Activated effector memory CD4-positive, alpha-beta T cell treated with Interleukin-2 at 50 U/mL for 16 hours (primary cell): Measurements from ENCODE around the gene BSPRY.
"Not testable (repeated sequence)": the region's sequence is repeated elsewhere in the genome, so short reads cannot be mapped to it uniquely, and the experiment has no call there.

Experiments
- DNase-seq: peaks from one replicate; pipeline ENCODE4 v3.0.0-alpha.2; 2020

BSPRY gene

DNA sequence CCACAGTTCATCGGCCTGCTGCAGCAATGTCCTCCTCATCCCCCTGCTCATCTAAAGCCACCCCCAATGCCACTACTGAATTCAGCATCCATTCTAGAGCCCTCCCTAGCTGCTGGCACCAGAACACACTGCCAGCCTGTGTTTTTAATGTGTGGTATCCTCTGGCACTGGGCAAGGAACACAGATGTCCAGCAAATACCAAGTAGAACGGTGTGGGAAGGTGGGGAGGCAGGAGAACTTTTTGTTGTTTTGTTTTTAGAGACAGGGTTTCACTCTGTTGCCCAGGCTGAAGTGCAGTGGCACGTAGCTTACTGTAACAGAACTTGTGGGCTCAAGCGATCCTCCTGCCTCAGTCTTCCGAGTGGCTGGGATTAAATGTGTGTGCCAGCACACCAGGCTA lies 22.7 kb downstream of the BSPRY start:
- DNase-seq = no peak

DNA sequence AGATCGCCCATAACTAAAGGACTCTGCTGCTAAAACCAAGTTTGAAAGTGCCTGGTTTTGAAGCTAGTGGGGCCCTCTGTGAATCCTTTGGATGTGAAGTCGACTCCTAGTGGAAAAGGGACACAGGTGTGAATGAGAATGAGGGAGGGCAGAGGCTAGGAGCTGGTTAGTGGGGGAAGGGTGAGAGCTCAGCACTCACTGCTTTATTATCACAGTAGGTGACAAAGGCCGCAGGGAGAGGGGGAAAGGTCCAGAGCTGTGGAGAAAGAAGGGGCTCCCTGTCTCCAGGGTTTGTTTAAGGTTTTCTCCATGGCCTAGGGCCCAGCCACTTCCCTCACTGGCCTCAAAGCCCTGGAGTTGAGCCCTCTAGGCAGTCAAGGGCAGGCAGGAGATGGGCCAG lies 23.9 kb downstream of the BSPRY start:
- DNase-seq = no peak

DNA sequence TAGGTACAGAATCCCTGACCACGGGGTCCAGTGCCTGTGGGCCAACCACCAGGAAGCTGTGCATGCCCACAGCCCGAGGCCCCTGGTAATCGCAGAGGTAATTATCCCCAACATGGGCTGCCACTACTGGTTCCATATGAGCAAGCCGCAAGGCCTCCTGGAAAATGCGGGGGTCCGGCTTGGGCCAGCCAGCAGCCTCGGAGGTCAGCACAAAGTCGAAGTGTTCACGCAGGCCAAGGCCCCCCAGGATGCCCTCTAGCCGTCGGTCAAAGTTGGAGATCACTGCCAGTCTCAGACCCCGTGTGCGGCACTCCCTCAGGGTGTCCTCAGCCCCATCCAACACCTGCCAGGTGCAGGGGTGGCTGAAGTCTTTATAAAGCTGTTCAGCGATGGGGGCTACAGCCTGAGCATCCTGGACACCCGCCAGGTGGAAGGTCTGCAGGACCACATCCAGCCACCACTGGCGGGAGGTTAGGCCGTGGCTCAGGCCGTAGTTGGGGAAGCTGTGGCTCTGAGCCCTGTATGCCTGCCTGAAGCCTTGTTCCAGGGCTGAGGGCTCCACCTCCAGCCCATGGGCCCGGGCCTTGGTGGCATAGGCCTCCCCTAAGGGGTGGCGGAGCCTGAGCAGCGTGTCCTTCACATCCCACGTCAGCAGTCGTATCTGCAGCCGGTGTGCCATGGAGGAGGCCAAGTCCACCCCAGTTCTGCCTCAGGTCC lies 24.5 kb downstream of the BSPRY start:
- DNase-seq = no peak

DNA sequence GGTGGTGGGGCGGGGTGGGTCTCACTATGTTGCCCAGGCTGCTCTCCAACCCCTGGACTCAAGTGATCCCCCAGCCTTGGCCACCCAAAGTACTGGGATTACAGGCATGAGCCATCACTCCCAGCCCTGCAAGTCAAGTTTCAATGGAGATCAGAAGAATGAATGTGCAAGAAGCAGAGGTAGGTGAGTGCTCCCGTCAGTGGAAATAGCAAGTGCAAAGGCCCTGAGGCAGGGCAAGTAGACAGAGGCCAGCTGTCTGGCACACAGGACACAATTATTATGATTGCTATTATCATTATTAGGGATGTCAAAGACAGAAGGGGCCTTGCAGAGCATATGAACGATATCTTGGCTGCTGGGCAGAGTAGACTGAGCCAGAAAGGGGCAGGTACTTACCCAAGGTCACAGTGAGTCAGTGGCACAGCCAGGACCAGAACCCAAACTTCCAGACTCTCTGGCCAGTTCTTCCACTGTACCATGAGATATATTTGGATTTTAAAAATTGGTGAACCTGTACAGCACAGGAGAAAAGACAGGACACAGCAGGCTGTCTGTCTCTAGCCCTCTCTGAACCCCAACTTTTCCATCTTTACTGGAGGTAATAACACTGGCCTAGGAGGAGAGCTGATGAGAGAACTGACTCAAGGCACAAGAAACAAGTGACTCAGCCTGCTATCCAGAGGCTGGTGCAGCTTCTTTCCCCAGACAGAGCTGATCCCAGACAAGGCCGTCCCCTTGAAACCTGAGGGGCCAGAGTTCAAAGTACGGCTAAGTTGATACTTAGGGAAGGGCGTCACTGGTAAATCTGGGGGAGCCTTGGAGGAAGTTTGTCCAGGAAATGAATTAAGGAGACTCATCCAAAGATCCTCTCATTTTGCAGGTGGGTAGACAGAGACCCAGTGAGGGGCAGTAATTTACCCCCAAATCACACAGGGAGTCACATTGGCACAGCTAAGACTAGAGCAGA lies 26.0 kb downstream of the BSPRY start:
- DNase-seq = no peak

DNA sequence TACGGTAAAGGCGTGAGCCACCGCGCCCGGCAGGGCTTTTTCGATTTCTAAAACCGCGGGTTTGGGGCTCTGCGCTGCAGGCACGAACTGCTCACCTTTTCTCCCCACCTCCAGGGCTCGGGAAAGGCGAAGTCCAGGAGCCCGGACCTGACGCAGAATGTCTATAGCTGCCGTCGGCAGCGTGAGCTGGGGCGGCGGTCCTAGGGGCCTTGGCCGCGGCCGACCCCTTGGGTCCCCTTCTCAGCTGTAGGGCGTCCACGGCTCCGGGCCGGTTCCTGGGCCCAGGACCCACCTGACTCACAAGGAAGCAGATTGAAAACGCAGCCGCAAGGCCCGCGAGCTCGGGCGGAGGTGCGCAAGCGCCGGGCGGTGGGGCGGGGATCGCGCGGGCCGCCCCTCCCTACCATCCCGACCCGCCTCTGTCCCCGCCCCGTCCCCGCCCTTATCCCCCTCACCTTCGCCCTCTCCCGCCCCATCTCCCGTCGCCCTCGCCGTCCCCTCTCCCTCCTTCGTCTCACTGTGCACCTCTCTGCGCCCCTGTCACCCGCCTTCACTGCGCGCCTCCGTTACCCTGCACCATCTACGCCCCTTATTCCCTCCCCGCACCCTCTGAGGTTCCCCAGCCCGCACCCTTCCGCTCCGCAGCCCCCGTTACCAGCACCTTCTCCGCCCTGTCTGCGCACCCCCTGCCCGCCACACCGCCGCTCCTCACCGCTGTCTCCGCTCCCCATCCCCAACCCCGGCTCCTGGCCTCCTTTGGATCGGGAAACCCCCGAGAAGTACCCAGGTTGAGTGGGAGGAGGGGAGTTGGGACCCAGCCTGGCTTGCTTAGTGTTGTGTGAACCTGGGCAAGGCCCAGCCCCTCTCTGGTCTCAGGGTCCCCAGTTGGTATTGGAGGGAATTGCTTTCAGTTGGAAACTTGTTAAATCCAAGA lies 27.6 kb downstream of the BSPRY start, which contains the start of gene HDHD3:
Gene HDHD3, minus strand, starts transcription at position 353 of the 934 bp plus-strand sequence. CDS start 2,632 bp downstream, outside the sequence.
- DNase-seq = peak; percentile 69

DNA sequence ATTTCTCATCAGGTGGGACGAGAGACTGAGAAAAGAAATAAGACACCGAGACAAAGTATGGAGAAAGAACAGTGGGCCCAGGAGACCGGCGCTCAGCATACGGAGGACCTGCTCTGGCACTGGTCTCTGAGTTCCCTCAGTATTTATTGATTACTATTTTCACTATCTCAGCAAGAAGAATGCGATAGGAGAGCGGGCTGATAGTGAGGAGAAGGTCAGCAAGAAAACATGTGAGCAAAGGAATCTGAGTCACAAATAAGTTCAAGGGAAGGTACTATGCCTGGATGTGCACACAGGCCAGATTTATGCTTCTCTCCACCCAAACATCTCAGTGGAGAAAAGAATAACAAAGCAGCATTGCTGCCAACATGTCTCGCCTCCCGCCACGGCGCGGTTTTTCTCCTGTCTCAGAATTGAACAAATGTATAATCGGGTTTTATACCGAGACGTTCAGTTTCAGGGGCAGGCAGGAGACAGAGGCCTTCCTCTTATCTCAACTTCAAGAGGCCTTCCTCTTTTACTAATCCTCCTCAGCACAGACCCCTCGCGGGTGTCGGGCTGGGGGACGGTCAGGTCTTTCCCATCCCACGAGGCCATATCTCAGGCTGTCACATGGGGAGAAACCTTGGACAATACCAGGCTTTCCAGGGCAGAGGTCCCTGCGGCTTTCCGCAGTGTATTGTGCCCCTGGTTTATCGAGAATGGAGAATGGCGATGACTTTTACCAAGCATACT lies 29.9 kb downstream of the BSPRY start:
- not testable (repeated sequence) for DNase-seq

DNA sequence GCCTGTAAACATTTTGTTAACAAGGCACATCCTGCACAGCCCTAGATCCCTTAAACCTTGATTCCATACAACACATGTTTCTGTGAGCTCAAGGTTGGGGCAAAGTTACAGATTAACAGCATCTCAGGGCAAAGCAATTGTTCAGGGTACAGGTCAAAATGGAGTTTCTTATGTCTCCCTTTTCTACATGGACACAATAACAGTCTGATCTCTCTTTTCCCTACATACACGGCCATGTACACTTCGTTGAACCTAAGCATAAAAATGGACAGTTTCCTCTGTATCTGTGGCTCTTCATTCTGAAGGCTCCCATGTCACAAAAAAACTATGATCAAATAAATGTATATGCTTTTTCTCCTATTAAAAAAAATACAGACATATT lies 30.5 kb downstream of the BSPRY start:
- DNase-seq = not testable (repeated sequence)

DNA sequence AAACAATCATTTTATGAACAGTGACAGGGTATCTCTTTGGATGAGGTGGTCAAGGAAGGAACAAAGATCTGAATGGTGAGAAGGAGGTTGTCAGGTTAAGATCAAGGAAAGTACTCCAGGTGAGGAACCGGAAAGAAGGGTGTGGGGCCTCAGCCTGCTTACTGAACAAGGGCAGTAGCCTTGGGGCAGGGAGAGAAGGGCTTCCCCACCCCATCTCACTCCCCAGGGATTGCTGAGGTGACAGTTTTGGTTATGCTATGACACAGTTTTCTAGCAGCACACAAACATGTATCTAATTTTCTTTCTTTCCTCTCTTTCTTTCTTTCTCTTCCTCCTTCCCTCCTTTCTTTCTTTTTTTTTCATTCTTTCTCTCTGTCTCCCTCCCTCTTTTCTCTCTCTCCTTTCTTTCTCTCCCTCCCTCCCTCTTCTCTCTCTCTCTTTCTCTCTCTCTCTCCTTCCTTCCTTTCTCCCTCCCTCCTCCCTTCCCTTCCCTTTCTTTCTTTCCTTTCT lies 31.6 kb downstream of the BSPRY start:
- DNase-seq = no peak

DNA sequence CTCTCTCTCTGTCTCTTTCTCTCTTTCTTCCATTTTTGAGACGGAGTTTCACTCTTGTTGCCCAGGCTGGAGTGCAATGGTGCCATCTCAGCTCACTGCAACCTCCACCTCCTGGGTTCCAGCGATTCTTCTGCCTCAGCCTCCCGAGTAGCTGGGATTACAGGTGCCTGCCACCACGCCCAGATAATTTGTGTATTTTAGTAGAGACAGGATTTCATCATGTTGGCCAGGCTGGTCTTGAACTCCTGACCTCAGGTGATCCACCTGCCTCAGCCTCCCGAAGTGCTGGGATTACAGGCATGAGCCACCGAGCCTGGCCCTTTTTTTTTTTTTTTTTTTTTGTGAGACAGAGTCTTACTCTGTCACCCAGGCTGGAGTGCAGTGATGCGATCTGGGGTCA lies 32.1 kb downstream of the BSPRY start:
- not testable (repeated sequence) for DNase-seq

DNA sequence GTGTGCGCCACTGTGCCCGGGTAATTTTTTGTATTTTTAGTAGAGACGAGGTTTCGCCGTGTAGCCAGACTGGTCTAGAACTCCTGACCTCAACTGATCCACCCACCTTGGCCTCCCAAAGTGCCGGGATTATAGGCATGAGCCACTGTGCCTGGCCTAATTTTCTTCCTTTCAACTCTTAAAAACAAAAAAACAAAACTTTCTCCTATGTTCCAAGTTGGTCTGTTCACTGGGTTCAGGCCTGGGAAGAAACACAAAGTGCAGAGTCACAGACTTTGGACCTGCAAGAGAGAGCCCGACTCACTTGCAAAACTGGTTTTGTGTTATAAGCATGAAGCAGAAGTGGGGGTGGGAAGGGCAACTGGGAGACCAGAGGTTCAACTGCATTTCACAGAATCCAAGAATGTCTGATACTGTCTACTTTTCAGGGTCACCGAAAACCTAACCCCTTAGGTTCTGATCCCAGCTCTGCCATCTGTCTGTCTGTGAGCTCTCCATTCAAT lies 32.6 kb downstream of the BSPRY start:
- DNase-seq = no peak

DNA sequence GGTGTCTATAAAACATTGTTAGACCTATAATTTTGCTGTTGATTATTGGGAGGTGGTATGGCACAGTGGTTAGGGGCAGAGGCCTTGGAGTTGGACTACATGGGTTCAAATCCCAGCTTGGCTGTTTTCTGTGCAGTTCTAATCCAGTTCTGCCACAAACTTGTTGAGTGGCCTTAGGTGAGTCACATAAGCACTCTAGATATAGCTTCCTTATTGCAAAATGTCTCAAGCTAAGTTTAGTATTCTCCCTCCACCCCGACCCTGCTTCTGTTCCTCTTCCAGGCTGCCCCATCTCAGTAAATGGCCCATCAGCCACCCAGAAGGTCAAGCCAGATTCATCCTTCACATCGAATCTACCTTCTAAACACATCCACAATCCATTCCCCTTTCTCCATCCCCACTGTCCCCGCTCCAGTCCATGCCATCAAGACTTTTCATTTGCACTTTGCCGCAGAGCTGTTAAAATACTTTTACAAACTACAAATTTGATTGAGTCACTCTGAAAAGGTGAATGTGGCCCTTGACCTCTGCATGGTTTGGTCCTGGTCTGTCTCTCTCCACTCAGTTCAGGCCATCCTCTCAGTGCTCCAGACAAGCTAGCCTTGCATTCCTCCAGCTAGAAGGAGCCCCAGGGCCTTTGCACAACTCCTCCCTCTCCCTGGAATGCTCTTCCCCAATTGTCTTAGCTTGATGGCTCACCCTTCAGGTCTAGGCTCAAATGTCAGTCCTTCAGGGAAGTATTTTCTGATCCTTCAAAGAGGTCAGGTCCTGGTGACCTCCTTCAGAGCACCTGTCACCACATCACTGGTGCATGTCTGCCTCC lies 37.4 kb downstream of the BSPRY start:
- no peak for DNase-seq

DNA sequence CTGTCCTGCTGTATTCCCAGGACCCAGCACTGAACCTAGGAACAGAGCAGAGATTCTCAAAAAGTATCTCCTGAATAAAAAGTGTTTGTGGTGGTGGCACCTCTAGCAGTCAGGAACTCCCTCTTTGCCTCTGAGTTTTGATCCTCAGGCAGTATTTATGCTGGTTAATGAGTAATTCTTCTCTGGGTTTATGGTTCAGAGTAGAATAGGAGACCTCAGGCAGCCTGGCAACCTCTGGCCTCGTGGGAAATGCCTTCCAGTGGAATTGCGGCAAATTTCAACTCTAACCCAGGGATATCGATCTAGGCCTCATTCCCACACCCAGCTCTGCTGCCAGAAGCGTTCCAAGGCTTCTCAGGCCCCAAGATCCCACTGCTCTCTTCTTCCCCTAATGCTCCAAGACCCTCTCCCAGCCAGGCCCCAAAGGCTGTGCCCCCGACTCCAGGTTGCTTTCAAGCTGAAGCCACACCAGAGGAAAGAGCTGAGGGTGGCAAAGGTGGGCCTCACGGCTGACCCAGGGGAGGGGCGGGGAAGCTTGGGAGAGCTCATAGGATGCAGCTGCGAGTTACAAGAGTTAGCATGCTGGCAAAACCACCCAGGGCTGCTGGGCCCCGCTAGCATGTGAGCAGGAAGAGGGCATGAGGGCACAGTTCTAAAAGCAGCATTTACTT lies 38.4 kb downstream of the BSPRY start:
- no peak for DNase-seq

DNA sequence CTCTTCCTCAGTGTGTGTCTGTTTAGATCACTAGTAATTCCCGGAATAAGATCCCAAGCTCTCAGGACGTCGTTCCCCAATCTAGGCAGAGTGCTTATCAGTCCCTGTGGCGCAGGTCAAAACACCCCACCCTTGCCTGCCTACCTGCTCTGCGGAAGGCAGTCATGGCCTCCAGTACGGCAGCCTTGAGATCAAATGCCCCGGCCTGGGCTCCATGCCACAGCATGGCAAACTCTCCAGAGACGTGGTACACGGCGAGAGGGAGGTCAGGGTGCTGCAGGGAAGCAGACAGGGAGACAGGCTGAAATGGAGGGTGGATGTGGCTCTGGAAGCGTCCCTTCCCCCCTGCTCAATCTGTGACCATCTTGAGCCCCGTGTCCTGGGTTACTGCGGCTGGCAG lies 39.5 kb downstream of the BSPRY start:
- no peak for DNase-seq

DNA sequence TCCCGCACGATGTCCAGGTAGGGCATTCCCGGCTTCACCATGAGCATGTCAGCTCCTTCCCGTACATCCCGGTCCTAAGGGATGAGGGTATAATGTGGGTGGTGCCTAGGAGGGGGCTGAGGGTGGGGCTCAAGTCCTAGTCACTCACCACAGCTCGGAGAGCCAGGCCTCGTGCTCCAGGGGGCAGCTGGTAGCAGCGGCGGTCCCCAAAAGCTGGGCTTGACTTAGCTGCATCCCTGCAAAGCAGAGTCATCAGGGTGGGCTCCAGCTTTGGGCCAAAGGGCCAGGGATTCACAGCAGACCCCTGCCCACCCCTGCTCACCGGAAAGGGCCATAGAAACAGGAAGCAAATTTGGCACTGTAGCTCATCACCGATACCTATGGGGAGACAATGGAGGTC lies 40.1 kb downstream of the BSPRY start:
- no peak for DNase-seq

DNA sequence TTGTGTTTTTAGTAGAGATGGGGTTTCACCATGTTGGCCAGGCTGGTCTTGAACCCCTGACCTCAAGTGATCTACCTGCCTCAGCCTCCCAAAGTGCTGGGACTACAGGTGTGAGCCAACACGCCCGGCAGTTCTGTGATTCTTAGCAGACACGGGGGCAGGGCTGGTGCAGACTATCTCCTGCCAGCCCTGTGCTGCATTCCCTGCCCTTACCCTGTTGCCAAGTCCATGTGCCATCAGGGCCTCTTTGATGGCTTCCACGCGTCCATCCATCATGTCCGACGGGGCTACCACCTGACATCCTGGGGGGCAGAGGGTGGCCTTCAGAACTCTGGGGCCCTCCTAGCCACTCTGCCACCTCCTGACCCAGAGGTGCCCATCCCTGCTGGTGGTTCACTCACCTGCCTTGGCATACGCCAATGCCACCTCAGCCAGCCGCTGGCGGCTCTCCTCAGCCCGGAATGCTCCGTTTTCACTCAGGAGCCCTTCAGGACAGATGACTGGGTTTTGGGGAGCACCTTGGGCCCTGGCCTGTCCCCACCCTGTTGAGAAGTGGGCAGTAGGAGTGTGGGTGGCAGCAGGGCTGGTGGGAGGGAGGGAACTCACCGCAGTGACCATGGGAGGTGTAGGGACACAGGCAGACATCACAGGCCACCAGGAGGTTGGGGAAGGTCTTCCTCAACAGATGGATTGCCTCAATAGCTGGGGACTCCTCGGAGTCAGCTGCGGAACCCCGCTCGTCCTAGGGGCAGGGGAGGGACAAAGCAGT lies 41.0 kb downstream of the BSPRY start:
- no peak for DNase-seq

DNA sequence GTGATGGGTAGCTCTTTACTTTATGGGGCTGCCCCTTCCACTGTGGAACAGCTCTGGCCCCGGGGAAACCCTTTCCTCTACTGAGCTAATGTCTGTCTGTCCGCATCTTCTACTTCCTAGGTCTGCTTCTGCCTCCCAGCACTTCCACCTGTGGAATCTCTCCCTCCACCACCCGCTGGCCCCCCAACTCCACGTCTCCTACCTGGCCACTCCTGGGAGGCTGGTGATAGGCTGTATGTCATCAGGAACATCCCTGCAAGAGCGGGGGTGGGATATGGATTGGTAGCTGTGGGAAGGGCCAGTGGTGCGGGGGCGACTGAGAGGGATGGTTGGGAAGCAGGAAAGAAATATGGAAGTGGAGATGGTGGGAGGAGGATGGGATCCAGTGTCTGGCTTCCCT lies 42.6 kb downstream of the BSPRY start:
- DNase-seq = no peak

DNA sequence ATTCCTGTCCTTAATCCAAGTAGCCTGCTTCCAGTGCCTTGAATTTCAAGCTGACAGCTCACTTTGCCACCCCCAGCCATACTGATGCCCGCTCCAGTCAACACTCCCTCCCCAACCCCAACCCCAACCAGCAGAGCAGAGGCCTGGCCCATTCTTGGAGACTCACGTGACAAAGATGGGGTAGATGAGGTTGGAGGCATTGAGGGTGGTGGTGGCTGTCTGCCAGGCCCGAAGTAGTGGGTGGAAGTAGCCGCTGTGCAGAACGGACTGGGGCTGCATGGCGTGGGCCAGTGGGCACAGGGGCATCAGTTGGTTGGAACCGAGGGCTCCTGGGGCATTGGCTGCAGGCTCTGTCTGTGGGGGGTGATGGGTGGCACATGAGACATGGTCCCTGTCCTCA lies 43.9 kb downstream of the BSPRY start:
- DNase-seq = no peak

DNA sequence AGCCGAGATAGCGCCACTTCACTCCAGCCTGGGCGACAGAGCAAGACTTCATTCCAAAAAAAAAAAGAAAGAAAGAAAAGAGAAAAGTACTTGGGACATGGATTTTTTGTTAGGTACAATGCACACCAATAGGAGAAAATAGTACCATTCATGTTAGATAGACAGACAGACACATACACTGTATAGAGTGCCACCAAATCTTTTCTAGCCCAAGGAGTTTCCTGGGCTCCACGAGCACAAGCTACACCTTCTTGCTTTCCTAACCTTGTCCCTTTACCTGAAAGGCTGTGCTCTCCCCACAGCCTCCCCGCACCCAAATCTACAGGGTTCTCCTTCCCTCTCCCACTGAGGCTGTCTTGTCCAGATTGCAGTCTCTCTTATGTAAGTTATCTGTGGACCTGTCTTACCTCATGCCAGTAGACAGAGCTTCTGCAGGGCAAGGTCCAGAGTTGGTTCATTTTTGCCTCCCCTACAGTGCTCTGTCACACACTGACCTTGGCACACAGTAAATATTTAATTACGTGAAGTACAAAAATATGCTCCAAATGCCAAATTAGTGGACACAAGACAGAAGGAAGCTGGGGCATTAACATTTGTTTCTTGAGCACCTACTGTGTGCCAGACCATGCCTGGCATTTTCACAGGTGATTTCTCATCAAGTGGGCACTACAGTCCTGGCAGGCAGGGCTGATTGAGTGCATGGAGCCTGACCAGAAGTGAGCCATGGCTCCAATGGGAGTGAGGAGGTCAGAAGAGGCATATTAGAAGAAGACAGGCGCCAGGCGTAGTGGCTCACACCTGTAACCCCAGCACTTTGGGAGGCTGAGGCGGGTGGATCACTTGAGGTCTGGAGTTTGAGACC lies 45.9 kb downstream of the BSPRY start:
- no peak for DNase-seq
